Mucosa of stomach (tissue), 1 donor: ENCODE results near the gene IMMP2L.

Experiments used
- H3K27me3 ChIP-seq: one replicate; pipeline ENCODE4 v1.7.0; 2013; ENCODE audit warnings: mild to moderate bottlenecking, low read length; ENCODE audit not compliant: control insufficient read depth, insufficient read depth
- H3K36me3 ChIP-seq: one replicate; pipeline ENCODE4 v1.7.0; 2013; ENCODE audit warnings: low read length; ENCODE audit not compliant: control insufficient read depth, insufficient read depth
- H3K4me1 ChIP-seq: one replicate; pipeline ENCODE4 v1.7.0; 2013; ENCODE audit warnings: mild to moderate bottlenecking, low read length; ENCODE audit not compliant: control insufficient read depth, insufficient read depth
- H3K4me3 ChIP-seq: one replicate; pipeline ENCODE4 v1.7.0; 2013; ENCODE audit warnings: low read length
- H3K9ac ChIP-seq: one replicate; pipeline ENCODE4 v1.7.0; 2013; ENCODE audit warnings: mild to moderate bottlenecking, low read length, moderate library complexity
- H3K9me3 ChIP-seq: one replicate; pipeline ENCODE4 v1.7.0; 2013; ENCODE audit warnings: mild to moderate bottlenecking, low read length, moderate library complexity; ENCODE audit not compliant: control insufficient read depth
- donor health status: Pancreatic carcinoma.

Gene IMMP2L

GRCh38 chr7:111011520-111011919 is 550.8 kb downstream of the IMMP2L start:
- Histone ChIP-seq H3K4me1 (no peaks in the 10 kb centered on the region), H3K9ac (no peak overlapping the region), H3K4me3 (no peak overlapping the region), H3K9me3 (no peaks in the 10 kb centered on the region), H3K27me3 (no peaks in the 10 kb centered on the region), H3K36me3 (no peaks in the 10 kb centered on the region)

- Histone ChIP-seq H3K36me3 (no peaks in the 10 kb centered on the region), H3K4me1 (no peaks in the 10 kb centered on the region), H3K9me3 (no peaks in the 10 kb centered on the region), H3K9ac (no peak overlapping the region), H3K27me3 (no peaks in the 10 kb centered on the region), H3K4me3 (no peak overlapping the region)
These were observed 551.5 kb downstream of the IMMP2L start for GRCh38 chr7:111010798-111011197.

DNA sequence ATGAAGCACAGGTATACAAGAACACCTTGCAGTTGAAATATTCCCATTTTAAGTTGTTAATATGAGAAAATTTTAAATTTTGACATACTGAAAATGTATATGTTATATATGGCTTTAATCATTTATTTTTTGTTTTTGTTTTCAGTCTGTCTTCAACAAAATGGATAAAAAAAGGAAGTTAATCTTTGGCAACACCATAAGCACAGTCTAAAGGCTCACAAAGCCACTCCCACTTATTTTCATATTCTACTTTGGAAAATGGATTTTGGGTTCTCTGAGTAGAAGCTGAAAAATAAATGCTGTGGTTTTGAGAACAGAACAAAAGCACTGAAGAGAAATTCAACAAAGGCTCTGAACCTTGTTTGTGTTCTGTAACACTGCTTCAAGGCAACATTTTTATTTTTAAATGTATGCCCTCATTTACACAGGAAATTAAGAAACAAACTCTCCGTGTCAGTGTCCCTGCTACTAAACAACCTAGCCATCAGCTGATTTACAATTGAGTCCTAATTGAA is 552.7 kb downstream of the IMMP2L start:
- no peak overlapping the region for H3K9ac ChIP-seq
- no peak overlapping the region for H3K4me3 ChIP-seq
- H3K4me1 ChIP-seq: no peaks in the 10 kb centered on the region
- no peaks in the 10 kb centered on the region for H3K36me3 ChIP-seq
- H3K27me3 ChIP-seq: no peaks in the 10 kb centered on the region
- H3K9me3 ChIP-seq: no peaks in the 10 kb centered on the region

DNA sequence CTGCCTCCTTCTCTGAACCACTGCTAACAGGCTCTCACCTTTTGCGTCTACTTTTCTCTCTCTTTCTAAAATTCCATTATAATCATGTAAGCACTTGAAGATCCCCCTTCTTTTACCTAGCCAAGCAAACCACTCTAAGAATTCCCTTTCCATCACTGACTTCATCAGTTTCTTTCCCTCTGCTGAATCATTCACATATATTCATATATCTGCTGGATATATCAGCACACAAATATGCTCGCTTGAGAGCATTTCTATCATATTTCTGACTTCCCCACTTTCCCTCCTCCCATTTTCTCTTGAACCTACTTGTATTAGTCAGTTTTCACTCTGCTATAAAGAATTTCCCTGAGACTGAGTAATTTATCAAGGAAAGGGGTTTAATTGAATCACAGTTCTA is 555.6 kb downstream of the IMMP2L start:
- Histone ChIP-seq H3K27me3 (no peaks in the 10 kb centered on the region), H3K4me3 (no peak overlapping the region), H3K9ac (no peak overlapping the region), H3K36me3 (no peaks in the 10 kb centered on the region), H3K9me3 (no peaks in the 10 kb centered on the region), H3K4me1 (no peaks in the 10 kb centered on the region)

GRCh38 chr7:111006040-111006439 is 556.3 kb downstream of the IMMP2L start:
- H3K9ac ChIP-seq: no peak overlapping the region
- H3K27me3 ChIP-seq: no peaks in the 10 kb centered on the region
- no peaks in the 10 kb centered on the region for H3K4me1 ChIP-seq
- no peak overlapping the region for H3K4me3 ChIP-seq
- no peaks in the 10 kb centered on the region for H3K9me3 ChIP-seq
- no peaks in the 10 kb centered on the region for H3K36me3 ChIP-seq

DNA sequence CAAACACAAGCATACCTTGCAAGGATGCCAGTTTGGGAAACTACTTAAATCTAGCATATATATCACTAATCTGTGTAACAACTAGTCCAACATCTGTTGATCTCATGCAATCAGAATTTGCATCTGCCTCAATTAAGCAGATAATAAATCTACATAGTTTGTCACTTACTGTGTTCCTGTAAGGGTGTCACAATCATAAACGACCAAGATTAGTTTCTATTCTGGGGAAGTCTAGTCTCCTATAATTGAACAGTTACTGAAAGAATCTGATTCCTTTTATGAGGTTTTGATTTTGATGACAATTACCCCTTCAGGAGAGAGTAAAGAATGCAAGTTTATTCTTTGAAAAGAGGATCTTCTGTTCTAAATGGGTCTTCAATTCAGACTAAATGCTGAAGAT is 556.8 kb downstream of the IMMP2L start:
- Histone ChIP-seq H3K4me1 (no peaks in the 10 kb centered on the region), H3K36me3 (no peaks in the 10 kb centered on the region), H3K4me3 (no peak overlapping the region), H3K9me3 (no peaks in the 10 kb centered on the region), H3K9ac (no peak overlapping the region), H3K27me3 (no peaks in the 10 kb centered on the region)

DNA sequence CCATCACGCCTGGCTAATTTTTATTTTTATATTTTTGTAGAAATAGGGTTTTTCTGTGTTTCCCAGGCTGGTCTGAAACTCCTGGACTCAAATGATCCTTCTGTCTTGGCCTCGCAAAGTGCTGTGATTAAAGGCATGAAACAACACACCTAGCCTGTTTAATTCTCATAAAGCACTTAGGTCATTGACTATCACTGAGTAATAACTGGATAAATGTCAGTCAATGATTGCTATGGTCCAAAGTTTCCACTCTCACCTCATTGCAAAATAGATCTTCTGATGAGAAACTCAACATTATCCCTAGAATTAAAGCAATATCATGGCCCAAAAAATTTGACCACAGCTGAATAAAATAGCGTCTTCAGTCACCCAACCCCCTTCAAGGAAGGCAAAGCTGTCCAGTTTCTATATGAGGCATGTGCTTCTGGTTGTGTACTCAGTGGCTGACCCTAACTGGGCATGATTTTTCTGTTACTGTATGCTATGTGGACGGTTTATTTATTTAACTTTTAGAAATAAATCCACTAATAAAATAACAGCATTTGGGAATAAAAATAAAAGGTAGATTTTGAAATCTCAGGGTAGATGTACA is 557.9 kb downstream of the IMMP2L start:
- H3K27me3 ChIP-seq: no peaks in the 10 kb centered on the region
- no peaks in the 10 kb centered on the region for H3K36me3 ChIP-seq
- no peaks in the 10 kb centered on the region for H3K4me1 ChIP-seq

DNA sequence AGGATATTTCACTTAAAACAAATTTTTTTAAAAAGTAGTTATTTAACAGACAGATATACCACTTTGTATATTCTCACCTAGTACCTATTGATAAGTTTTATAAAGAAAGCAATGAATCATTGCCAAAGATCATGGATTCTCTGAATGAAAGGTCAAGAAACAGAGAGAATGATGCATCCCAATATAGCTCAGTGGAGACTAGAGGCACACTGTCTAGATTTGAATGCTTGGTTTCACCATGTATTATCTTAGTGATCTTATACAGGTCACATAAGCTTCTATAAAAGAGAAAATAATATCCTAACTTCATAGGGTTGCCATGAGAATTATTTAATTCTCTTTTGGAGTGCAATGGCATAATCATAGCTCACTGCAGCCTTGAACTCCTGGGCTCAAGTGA is 558.4 kb downstream of the IMMP2L start:
- no peak overlapping the region for H3K9ac ChIP-seq
- H3K4me3 ChIP-seq: no peak overlapping the region
- no peaks in the 10 kb centered on the region for H3K27me3 ChIP-seq
- H3K4me1 ChIP-seq: no peaks in the 10 kb centered on the region
- no peaks in the 10 kb centered on the region for H3K36me3 ChIP-seq
- H3K9me3 ChIP-seq: no peaks in the 10 kb centered on the region

More for the DNA sequence above, 557.9 kb downstream of the IMMP2L start:
- Histone ChIP-seq H3K9ac (no peak overlapping the region), H3K4me3 (no peak overlapping the region), H3K9me3 (no peaks in the 10 kb centered on the region)

DNA sequence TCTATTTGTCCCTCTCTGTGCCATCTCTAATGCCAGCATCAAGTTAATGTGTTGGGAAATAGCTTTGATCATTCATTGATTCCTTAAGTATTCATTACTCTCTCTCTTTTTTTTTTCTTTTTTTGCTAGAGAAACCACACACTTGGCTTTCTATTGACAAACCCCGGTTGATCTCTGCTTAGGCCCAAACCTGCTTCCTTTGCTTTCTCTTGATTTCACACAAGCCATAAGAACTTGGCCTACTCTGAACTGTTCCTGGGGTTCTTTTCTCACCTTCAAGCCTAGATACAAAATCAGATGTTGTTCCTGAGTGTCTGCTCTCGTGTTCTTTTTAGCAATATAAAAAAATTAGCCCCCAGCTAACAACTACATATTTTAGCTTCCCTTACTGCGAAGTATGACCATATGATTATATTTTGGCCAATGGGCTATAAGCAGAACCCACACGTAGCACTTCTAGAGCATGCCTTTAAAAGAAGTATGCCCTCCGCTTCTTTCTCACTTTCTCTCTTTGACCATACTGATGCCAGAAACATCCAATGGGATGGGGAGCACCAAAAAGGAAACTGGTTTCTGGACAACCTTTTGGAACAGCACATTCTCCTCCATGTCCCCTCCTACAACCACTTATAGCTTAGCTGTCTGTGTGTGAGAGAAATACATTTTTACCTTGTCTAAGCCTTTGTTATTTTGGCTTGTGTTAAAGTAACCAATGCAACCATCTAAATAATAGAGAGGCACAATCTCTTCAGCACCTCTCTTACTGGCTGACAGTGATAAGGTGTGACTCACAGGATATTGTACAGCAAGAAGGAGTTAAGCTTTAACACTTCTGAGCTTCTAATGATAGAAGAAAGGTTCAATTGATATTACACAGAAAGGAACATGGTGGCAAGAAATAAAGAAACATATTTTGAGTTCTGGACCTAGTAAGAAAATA is 568.0 kb downstream of the IMMP2L start:
- Histone ChIP-seq H3K4me1 (no peaks in the 10 kb centered on the region), H3K9me3 (no peaks in the 10 kb centered on the region), H3K9ac (no peak overlapping the region), H3K27me3 (no peaks in the 10 kb centered on the region), H3K4me3 (no peak overlapping the region), H3K36me3 (no peaks in the 10 kb centered on the region)

GRCh38 chr7:110988890-110989501 is 573.3 kb downstream of the IMMP2L start:
- H3K36me3 ChIP-seq: no peaks in the 10 kb centered on the region
- H3K27me3 ChIP-seq: no peaks in the 10 kb centered on the region
- H3K9ac ChIP-seq: no peak overlapping the region
- no peaks in the 10 kb centered on the region for H3K9me3 ChIP-seq
- no peaks in the 10 kb centered on the region for H3K4me1 ChIP-seq
- no peak overlapping the region for H3K4me3 ChIP-seq

GRCh38 chr7:110988348-110988747 is 573.9 kb downstream of the IMMP2L start:
- no peak overlapping the region for H3K4me3 ChIP-seq
- H3K27me3 ChIP-seq: no peaks in the 10 kb centered on the region
- H3K9ac ChIP-seq: no peak overlapping the region
- no peaks in the 10 kb centered on the region for H3K36me3 ChIP-seq
- H3K9me3 ChIP-seq: no peaks in the 10 kb centered on the region
- H3K4me1 ChIP-seq: no peaks in the 10 kb centered on the region

- H3K9ac ChIP-seq: no peak overlapping the region
- no peaks in the 10 kb centered on the region for H3K36me3 ChIP-seq
- no peaks in the 10 kb centered on the region for H3K9me3 ChIP-seq
- H3K4me3 ChIP-seq: no peak overlapping the region
- no peaks in the 10 kb centered on the region for H3K27me3 ChIP-seq
- H3K4me1 ChIP-seq: no peaks in the 10 kb centered on the region
These were observed 575.1 kb downstream of the IMMP2L start for GRCh38 chr7:110987127-110987693.
